Endothelial cell of umbilical vein (primary cell): ENCODE data around the gene LRRC27. TPM values are rescaled to one million over a fixed set of nuclear protein-coding genes. Genes with fewer than 3 reads are reported as not detected.

Experiments used
- BruUV-seq: library from RNA; stranded (reverse); fragments of 400-500 nt; replicated peaks from 2 replicates; lab custom pipeline; 2021; lab: Mats Ljungman, UMichigan
- CTCF ChIA-PET: fragments of 300-600, 350-600 bp; sonication (Branson Sonifier 250); formaldehyde crosslinking; loops from one replicate; lab custom pipeline; 2021; ENCODE audit warnings: antibody characterized with exemption, inconsistent platforms; lab: Charles Lee
- POLR2A ChIA-PET: fragments of 300-600, 350-600 bp; sonication (Branson Sonifier 250); formaldehyde crosslinking; loops from one replicate; lab custom pipeline; 2021; ENCODE audit warnings: antibody characterized with exemption, inconsistent platforms; lab: Charles Lee
- DNase-seq: peaks from one replicate; pipeline ENCODE4 v3.0.0-alpha.2; 2011; ENCODE audit warnings: low read depth, low spot score
- FAIRE-seq: peaks from 2 replicates; lab custom pipeline; 2011; peaks lifted over from hg19 to GRCh38; lab: Jason Lieb, UNC
- H2AFZ ChIP-seq: 2 replicates; pipeline ENCODE4 v1.6.0; 2012; ENCODE audit warnings: low read depth, low read length, control low read depth, inconsistent platforms
- H3K27ac ChIP-seq: 2 replicates; pipeline ENCODE4 v1.5.1; 2011; ENCODE audit warnings: low read depth, mild to moderate bottlenecking, control low read depth, low read length, moderate library complexity; ENCODE audit not compliant: insufficient read depth
- H3K27me3 ChIP-seq, 2 experiments: 2 replicates each; pipeline versions ENCODE4 v1.6.0 to v1.6.1; 2011; ENCODE audit warnings: low read length in 2 of 2, mixed read lengths in 1 of 2; ENCODE audit not compliant: control insufficient read depth in 2 of 2, insufficient read depth in 2 of 2
- H3K36me3 ChIP-seq, 2 experiments: 2 replicates in 1 of 2; 3 replicates in 1 of 2; pipeline ENCODE4 v1.5.1; 2011; ENCODE audit warnings: low read length in 2 of 2, mild to moderate bottlenecking in 1 of 2, moderate library complexity in 1 of 2; ENCODE audit not compliant: control insufficient read depth in 2 of 2, insufficient read depth in 2 of 2; ENCODE audit errors: extremely low read depth in 1 of 2
- H3K4me1 ChIP-seq: 3 replicates; pipeline ENCODE4 v1.5.1; 2011; ENCODE audit warnings: mild to moderate bottlenecking, low read length; ENCODE audit not compliant: control insufficient read depth, insufficient read depth; ENCODE audit errors: extremely low read depth
- H3K4me2 ChIP-seq: 2 replicates; pipeline ENCODE4 v1.6.1; 2011; ENCODE audit warnings: low read length, control low read depth, mixed read lengths; ENCODE audit not compliant: insufficient read depth
- H3K4me3 ChIP-seq, 3 experiments: fragments of 200-600 bp in 1 of 3; sonication (generic), shearing (Covaris generic) in 1 of 3; replicated peaks in 1 of 3; 2 replicates each; pipeline ENCODE4 v1.5.1; 2011 to 2016; ENCODE audit warnings: control low read depth in 3 of 3, low read length in 3 of 3, mild to moderate bottlenecking in 2 of 3, inconsistent platforms in 1 of 3, low read depth in 1 of 3, moderate library complexity in 1 of 3; ENCODE audit not compliant: insufficient read depth in 1 of 3
- H3K79me2 ChIP-seq: 2 replicates; pipeline ENCODE4 v1.6.0; 2012; ENCODE audit warnings: low read length, inconsistent platforms; ENCODE audit not compliant: control insufficient read depth, insufficient read depth
- H3K9ac ChIP-seq: replicated peaks from 2 replicates; pipeline ENCODE3; 2011; ENCODE audit warnings: low read length, control low read depth; ENCODE audit not compliant: insufficient read depth; ENCODE audit errors: extremely low read depth
- H3K9me1 ChIP-seq: replicated peaks from 3 replicates; pipeline ENCODE4 v1.6.0; 2011; ENCODE audit warnings: mild to moderate bottlenecking, low read length; ENCODE audit not compliant: control insufficient read depth, insufficient read depth; ENCODE audit errors: extremely low read depth
- H3K9me3 ChIP-seq: replicated peaks from 2 replicates; pipeline ENCODE4 v1.5.1; 2012; ENCODE audit warnings: low read length, inconsistent platforms; ENCODE audit not compliant: control insufficient read depth, insufficient read depth
- H4K20me1 ChIP-seq: replicated peaks from 2 replicates; pipeline ENCODE3; 2011; ENCODE audit warnings: mild to moderate bottlenecking, low read length; ENCODE audit not compliant: control insufficient read depth, insufficient read depth; ENCODE audit errors: extremely low read depth
- EZH2 ChIP-seq: IDR thresholded peaks from 2 replicates; pipeline ENCODE4 v1.6.1; 2012; ENCODE audit warnings: borderline replicate concordance, low read depth, mild to moderate bottlenecking, moderate library complexity, low read length, inconsistent platforms; ENCODE audit not compliant: severe bottlenecking
- FOS ChIP-seq: IDR thresholded peaks from 2 replicates; pipeline ENCODE4 v1.6.1; 2011; ENCODE audit warnings: mild to moderate bottlenecking, low read length, moderate library complexity, borderline replicate concordance; ENCODE audit not compliant: insufficient read depth
- GATA2 ChIP-seq: IDR thresholded peaks from 2 replicates; pipeline ENCODE4 v1.7.0; 2011; ENCODE audit warnings: low read depth, mild to moderate bottlenecking, moderate library complexity, mixed read lengths, low read length; ENCODE audit not compliant: insufficient read length, insufficient read depth
- JUN ChIP-seq: IDR thresholded peaks from 2 replicates; pipeline ENCODE4 v1.6.1; 2011; ENCODE audit warnings: borderline replicate concordance, low read depth; ENCODE audit not compliant: insufficient read length, insufficient read depth
- MYC ChIP-seq: IDR thresholded peaks from one replicate; pipeline ENCODE4 v1.6.1; 2011; ENCODE audit warnings: mild to moderate bottlenecking, low read depth, low read length
- POLR2A ChIP-seq: IDR thresholded peaks from 2 replicates; pipeline ENCODE4 v1.6.1; 2012; ENCODE audit warnings: low read depth, mild to moderate bottlenecking, control low read depth, low read length
- POLR2AphosphoS5 ChIP-seq: IDR thresholded peaks from 2 replicates; pipeline ENCODE4 v1.6.1; 2012; ENCODE audit warnings: low read depth, mild to moderate bottlenecking, control low read depth, low read length, moderate library complexity; ENCODE audit not compliant: insufficient read depth
- dilution Hi-C: fragments of 300-500 bp; cut with MboI; formaldehyde crosslinking; loops from one replicate; pipeline ENCODE4 v1.15.0; 2019; ENCODE audit warnings: low sequenced_read_pairs; ENCODE audit not compliant: extremely low pct_ligation_motif_present
- intact Hi-C: fragments of 100-400 bp; cut with micrococcal nuclease; formaldehyde crosslinking; loops from one replicate; pipeline ENCODE4 v1.10.0; 2022
- polyA plus RNA-seq, 4 experiments: library from polyadenylated mRNA; depleted of rRNA in 3 of 4; stranded (reverse) in 3 of 4; unstranded in 1 of 4; fragments of >200 nt; gene quantifications; 2 replicates each; pipeline versions ENCODE4 v1.2.1 to v1.2.3, GENCODE V29; 2011 to 2012; ENCODE audit warnings: missing spikeins in 1 of 4
- total RNA-seq: library from RNA; stranded (reverse); gene quantifications from 2 replicates; pipeline ENCODE4 v1.2.3, GENCODE V29; 2021
- TF ChIP-seq, protein P1 (sequence below): IDR thresholded peaks from 2 replicates; pipeline ENCODE4 v1.6.1; 2011; ENCODE audit not compliant: insufficient read depth, insufficient read length
- TF ChIP-seq, protein P2 (sequence below), 2 donors: IDR thresholded peaks; 1 replicate in 1 of 2; 2 replicates in 1 of 2; pipeline ENCODE4 v1.5.1; 2011; ENCODE audit warnings: low read length in 2 of 2, mild to moderate bottlenecking in 2 of 2, moderate library complexity in 2 of 2, control low read depth in 1 of 2, inconsistent platforms in 1 of 2, low read depth in 1 of 2; ENCODE audit not compliant: insufficient read depth in 1 of 2; ENCODE audit errors: extremely low read depth in 1 of 2

LRRC27 gene
- total and polyA plus RNA-seq, 2 donors (not counting 3 experiments of a cell fraction or from before 2014, with no cell fraction given): 8.3 to 13.6 TPM

DNA sequence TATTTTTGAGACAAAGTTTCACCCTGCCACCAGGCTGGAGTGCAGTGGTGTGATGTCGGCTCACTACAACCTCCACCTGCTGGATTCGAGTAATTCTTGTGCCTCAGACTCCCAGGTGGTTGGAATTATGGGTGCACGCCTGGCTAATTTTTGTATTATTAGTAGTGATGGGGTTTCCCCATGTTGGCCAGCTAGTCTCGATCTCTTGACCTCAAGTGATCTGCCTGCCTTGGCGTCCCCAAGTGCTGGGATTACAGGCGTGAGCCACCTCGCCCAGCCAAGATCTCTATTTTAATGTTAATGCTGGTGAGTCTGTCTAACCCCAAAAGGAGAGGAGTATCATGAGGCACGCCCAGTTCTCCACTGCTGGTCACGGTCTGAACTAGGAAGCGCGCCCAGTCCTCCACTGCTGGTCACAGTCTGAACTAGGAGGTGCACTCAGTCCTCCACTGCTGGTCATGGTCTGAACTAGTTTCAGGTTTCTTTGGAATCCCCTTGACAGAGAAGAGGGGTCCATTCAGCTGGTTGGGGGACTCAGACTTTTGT lies 5.6 kb upstream of the LRRC27 start:
- Histone ChIP-seq H3K79me2 (peaks cover 40% of the 10 kb centered on the region), H3K27me3 (no peaks in the 10 kb centered on the region), H3K4me2 (no peak overlapping the region), H3K36me3 (no peaks in the 10 kb centered on the region), H3K4me3 (no peak overlapping the region), H2AFZ (no peak overlapping the region), H3K9me1 (no peaks in the 10 kb centered on the region), H3K4me1 (peaks cover 13% of the 10 kb centered on the region), H3K9ac (no peak overlapping the region), H3K9me3 (no peaks in the 10 kb centered on the region), H4K20me1 (no peaks in the 10 kb centered on the region), H3K27ac (no peak overlapping the region)
- no TSS peak for BruUV-seq
- CTCF ChIA-PET: no interaction called here
- dilution Hi-C loops: no loop called here
- no peak for DNase-seq
- no peak for FAIRE-seq
- TF ChIP-seq POLR2A (no peak), JUN (no peak), FOS (no peak)
- intact Hi-C loops: no loop called here
- POLR2A ChIA-PET: no interaction called here

DNA sequence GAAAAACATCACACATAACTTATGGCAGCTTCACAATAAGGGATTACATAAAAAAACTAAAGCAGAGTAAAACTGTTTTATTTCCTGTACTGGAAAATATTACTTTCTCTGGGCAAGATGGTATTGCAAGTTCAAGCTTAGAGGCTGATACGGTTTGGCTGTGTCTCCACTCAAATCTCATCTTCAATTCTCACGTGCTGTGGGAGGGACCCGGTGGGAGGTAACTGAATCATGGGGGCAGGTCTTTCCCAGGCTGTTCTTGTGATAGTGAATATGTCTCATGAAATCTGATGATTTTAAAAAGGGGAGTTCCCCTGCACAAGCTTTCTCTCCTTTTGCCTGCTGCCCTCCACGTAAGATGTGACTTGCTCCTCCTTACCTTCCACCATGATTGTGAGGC lies 5.1 kb upstream of the LRRC27 start:
- no peaks in the 10 kb centered on the region for H3K27me3 ChIP-seq
- peaks cover 42% of the 10 kb centered on the region for H3K79me2 ChIP-seq
- ChIA-PET CTCF (no interaction called here), POLR2A (no interaction called here)
- H4K20me1 ChIP-seq: no peaks in the 10 kb centered on the region
- H3K9me3 ChIP-seq: no peaks in the 10 kb centered on the region
- dilution Hi-C loops (no loop called here), intact Hi-C loops (no loop called here)
- no peak overlapping the region for H3K27ac ChIP-seq
- FAIRE-seq (no peak), DNase-seq (no peak)
- BruUV-seq: no TSS peak
- no peak overlapping the region for H3K4me2 ChIP-seq
- peaks cover 13% of the 10 kb centered on the region for H3K4me1 ChIP-seq
- H3K9ac ChIP-seq: no peak overlapping the region
- no peaks in the 10 kb centered on the region for H3K36me3 ChIP-seq
- TF ChIP-seq EZH2: no peak
- TF ChIP-seq FOS: no peak
- TF ChIP-seq, protein P1, sequence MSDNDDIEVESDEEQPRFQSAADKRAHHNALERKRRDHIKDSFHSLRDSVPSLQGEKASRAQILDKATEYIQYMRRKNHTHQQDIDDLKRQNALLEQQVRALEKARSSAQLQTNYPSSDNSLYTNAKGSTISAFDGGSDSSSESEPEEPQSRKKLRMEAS: no peak
- TF ChIP-seq GATA2: no peak
- no peak for TF ChIP-seq POLR2AphosphoS5
- TF ChIP-seq, protein P2, sequence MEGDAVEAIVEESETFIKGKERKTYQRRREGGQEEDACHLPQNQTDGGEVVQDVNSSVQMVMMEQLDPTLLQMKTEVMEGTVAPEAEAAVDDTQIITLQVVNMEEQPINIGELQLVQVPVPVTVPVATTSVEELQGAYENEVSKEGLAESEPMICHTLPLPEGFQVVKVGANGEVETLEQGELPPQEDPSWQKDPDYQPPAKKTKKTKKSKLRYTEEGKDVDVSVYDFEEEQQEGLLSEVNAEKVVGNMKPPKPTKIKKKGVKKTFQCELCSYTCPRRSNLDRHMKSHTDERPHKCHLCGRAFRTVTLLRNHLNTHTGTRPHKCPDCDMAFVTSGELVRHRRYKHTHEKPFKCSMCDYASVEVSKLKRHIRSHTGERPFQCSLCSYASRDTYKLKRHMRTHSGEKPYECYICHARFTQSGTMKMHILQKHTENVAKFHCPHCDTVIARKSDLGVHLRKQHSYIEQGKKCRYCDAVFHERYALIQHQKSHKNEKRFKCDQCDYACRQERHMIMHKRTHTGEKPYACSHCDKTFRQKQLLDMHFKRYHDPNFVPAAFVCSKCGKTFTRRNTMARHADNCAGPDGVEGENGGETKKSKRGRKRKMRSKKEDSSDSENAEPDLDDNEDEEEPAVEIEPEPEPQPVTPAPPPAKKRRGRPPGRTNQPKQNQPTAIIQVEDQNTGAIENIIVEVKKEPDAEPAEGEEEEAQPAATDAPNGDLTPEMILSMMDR (IDR thresholded peaks at IDR 0.05; ENCODE audit: extremely low read depth in 1 of 2, insufficient read depth in 1 of 2, low read depth in 1 of 2, low read length in 2 of 2): no peak
- no peak for TF ChIP-seq JUN
- no peak for TF ChIP-seq MYC
- no peak for TF ChIP-seq POLR2A
- H2AFZ ChIP-seq: no peak overlapping the region
- no peaks in the 10 kb centered on the region for H3K9me1 ChIP-seq
- no peak overlapping the region for H3K4me3 ChIP-seq
